SK-N-SH (cell line): ENCODE results near the gene CFAP57. TPM values are rescaled to one million over a fixed set of nuclear protein-coding genes. Genes with fewer than 3 reads are reported as not detected.

Experiments
- CTCF ChIA-PET: fragments of 300-600, 350-600 bp; formaldehyde crosslinking; extraction: SDS; loops from one replicate; lab custom pipeline; 2021; lab: Yijun Ruan, JAX
- POLR2A ChIA-PET: fragments of 350-600 bp; sonication (Branson Sonifier 250); formaldehyde crosslinking; extraction: SDS; loops from one replicate; lab custom pipeline; 2020; ENCODE audit warnings: antibody characterized with exemption, inconsistent platforms; lab: Yijun Ruan, JAX
- DNase-seq: peaks from one replicate; pipeline ENCODE4 v3.0.0; 2012
- H2AFZ ChIP-seq: fragments of 200-600 bp; sonication (generic); 2 replicates; pipeline ENCODE4 v1.8.1; 2016; ENCODE audit warnings: antibody characterized with exemption, mild to moderate bottlenecking, low read depth
- H3F3A ChIP-seq: fragments of 200-600 bp; sonication (generic); replicated peaks from 2 replicates; pipeline ENCODE3; 2016; ENCODE audit warnings: antibody characterized with exemption, mild to moderate bottlenecking; ENCODE audit not compliant: insufficient read depth
- H3K27ac ChIP-seq, 2 experiments: fragments of 200-500 bp in 1 of 2; fragments of 200-600 bp in 1 of 2; sonication (Bioruptor generic) in 1 of 2; sonication (generic), shearing (Covaris generic) in 1 of 2; 2 replicates each; pipeline versions ENCODE4 v1.5.1 to v1.6.1; 2014 to 2016; ENCODE audit warnings: low read depth in 2 of 2, inconsistent platforms in 1 of 2, low read length in 1 of 2, mild to moderate bottlenecking in 1 of 2, mixed read lengths in 1 of 2
- H3K27me3 ChIP-seq: fragments of 200-600 bp; sonication (generic), shearing (Covaris generic); 2 replicates; pipeline ENCODE4 v1.6.1; 2016; ENCODE audit warnings: mixed run types; ENCODE audit not compliant: insufficient read depth
- H3K36me3 ChIP-seq, 2 experiments: fragments of 200-500 bp in 1 of 2; fragments of 200-600 bp in 1 of 2; sonication (Bioruptor generic) in 1 of 2; sonication (generic) in 1 of 2; replicated peaks in 1 of 2; 2 replicates each; pipeline versions ENCODE3 to v1.5.1; 2014 to 2016; ENCODE audit warnings: low read length in 1 of 2, mild to moderate bottlenecking in 1 of 2; ENCODE audit not compliant: insufficient read depth in 2 of 2, control insufficient read depth in 1 of 2
- H3K4me1 ChIP-seq, 2 experiments: fragments of 200-500 bp in 1 of 2; fragments of 200-600 bp in 1 of 2; sonication (Bioruptor generic) in 1 of 2; sonication (generic), shearing (Covaris generic) in 1 of 2; 2 replicates each; pipeline versions ENCODE4 v1.5.1 to v1.6.1; 2014 to 2016; ENCODE audit warnings: low read depth in 1 of 2, low read length in 1 of 2, mixed run types in 1 of 2; ENCODE audit not compliant: insufficient read depth in 2 of 2, control insufficient read depth in 1 of 2
- H3K4me2 ChIP-seq: fragments of 200-600 bp; sonication (generic), shearing (Covaris generic); 2 replicates; pipeline ENCODE4 v1.6.1; 2017; ENCODE audit warnings: mixed run types
- H3K4me3 ChIP-seq, 2 experiments: fragments of 200-500 bp in 1 of 2; fragments of 200-600 bp in 1 of 2; sonication (Bioruptor generic) in 1 of 2; sonication (generic), shearing (Covaris generic) in 1 of 2; 2 replicates each; pipeline versions ENCODE4 v1.5.1 to v1.8.1; 2014 to 2016; ENCODE audit warnings: low read depth in 2 of 2, inconsistent platforms in 1 of 2, low read length in 1 of 2, mild to moderate bottlenecking in 1 of 2, mixed read lengths in 1 of 2, moderate library complexity in 1 of 2
- H3K79me2 ChIP-seq: fragments of 200-600 bp; sonication (generic); 2 replicates; pipeline ENCODE4 v1.8.1; 2017; ENCODE audit warnings: mild to moderate bottlenecking; ENCODE audit not compliant: insufficient read depth
- H3K9ac ChIP-seq: fragments of 200-600 bp; sonication (generic); 2 replicates; pipeline ENCODE4 v1.6.1; 2017; ENCODE audit warnings: mixed run types
- H3K9me2 ChIP-seq: fragments of 200-600 bp; sonication (generic); 2 replicates; pipeline ENCODE4 v1.6.1; 2017; ENCODE audit warnings: mixed run types
- H3K9me3 ChIP-seq: fragments of 200-600 bp; sonication (generic); 2 replicates; pipeline ENCODE4 v1.6.1; 2017; ENCODE audit warnings: mixed run types, mild to moderate bottlenecking, moderate library complexity
- H4K20me1 ChIP-seq: fragments of 200-600 bp; sonication (generic); 2 replicates; pipeline ENCODE4 v1.6.1; 2017; ENCODE audit warnings: mild to moderate bottlenecking, mixed run types; ENCODE audit not compliant: insufficient read depth
- CHD2 ChIP-seq: fragments of 150-350 bp; IDR thresholded peaks from 2 replicates; pipeline ENCODE4 v1.6.1; 2018; ENCODE audit warnings: low read length; ENCODE audit not compliant: partially characterized antibody
- ELF1 ChIP-seq: IDR thresholded peaks from 2 replicates; pipeline ENCODE4 v1.4.0; 2012
- EP300 ChIP-seq, 2 experiments: IDR thresholded peaks; 2 replicates each; pipeline versions ENCODE4 v1.4.0 to v1.6.1; 2012; ENCODE audit warnings: borderline replicate concordance in 1 of 2, low read depth in 1 of 2, low read length in 1 of 2
- EZH2phosphoT487 ChIP-seq: fragments of 200-600 bp; sonication (generic); IDR thresholded peaks from 2 replicates; pipeline ENCODE4 v1.6.1; 2017; ENCODE audit warnings: low read depth, mixed run types, mild to moderate bottlenecking, antibody characterized with exemption, moderate library complexity, borderline replicate concordance
- FOXJ3 ChIP-seq: sonication (generic); formaldehyde crosslinking; IDR thresholded peaks from 2 replicates; pipeline ENCODE4 v1.5.1; 2020; ENCODE audit warnings: mild to moderate bottlenecking, missing genetic modification reagents
- FOXM1 ChIP-seq: IDR thresholded peaks from 2 replicates; pipeline ENCODE4 v1.4.0; 2012; ENCODE audit warnings: low read depth, mild to moderate bottlenecking
- GABPA ChIP-seq: IDR thresholded peaks from 2 replicates; pipeline ENCODE4 v1.4.0; 2012; ENCODE audit warnings: low read depth, mild to moderate bottlenecking
- GATA2 ChIP-seq: sonication (generic); formaldehyde crosslinking; IDR thresholded peaks from 2 replicates; pipeline ENCODE4 v1.5.0; 2020; ENCODE audit warnings: mild to moderate bottlenecking, missing genetic modification reagents
- MAX ChIP-seq: IDR thresholded peaks from 2 replicates; pipeline ENCODE4 v1.4.0; 2012; ENCODE audit warnings: low read depth
- MEF2A ChIP-seq: IDR thresholded peaks from 2 replicates; pipeline ENCODE4 v1.4.0; 2012; ENCODE audit warnings: low read depth, borderline replicate concordance
- MXI1 ChIP-seq: IDR thresholded peaks from 2 replicates; pipeline ENCODE4 v1.6.1; 2012; ENCODE audit warnings: mild to moderate bottlenecking, low read depth, low read length, improper control_type of control experiment
- NFIC ChIP-seq: IDR thresholded peaks from 2 replicates; pipeline ENCODE4 v1.4.0; 2012; ENCODE audit warnings: borderline replicate concordance
- NRF1 ChIP-seq: IDR thresholded peaks from 2 replicates; pipeline ENCODE4 v1.6.1; 2012; ENCODE audit warnings: low read depth, mild to moderate bottlenecking, low read length
- RAD21 ChIP-seq: IDR thresholded peaks from 2 replicates; pipeline ENCODE4 v1.6.1; 2012; ENCODE audit warnings: mild to moderate bottlenecking, low read length
- RCOR1 ChIP-seq: fragments of 150-350 bp; IDR thresholded peaks from 2 replicates; pipeline ENCODE4 v1.6.1; 2017; ENCODE audit warnings: antibody characterized with exemption, low read length
- REST ChIP-seq: IDR thresholded peaks from 2 replicates; pipeline ENCODE4 v1.6.1; 2012; ENCODE audit warnings: mild to moderate bottlenecking, low read depth, low read length, moderate library complexity
- RFX5 ChIP-seq: IDR thresholded peaks from 2 replicates; pipeline ENCODE4 v1.6.1; 2012; ENCODE audit warnings: mild to moderate bottlenecking, improper control_type of control experiment, low read length
- SIN3A ChIP-seq: IDR thresholded peaks from 2 replicates; pipeline ENCODE4 v1.6.1; 2012; ENCODE audit warnings: low read depth, mild to moderate bottlenecking, low read length, moderate library complexity, borderline replicate concordance
- TAF1 ChIP-seq: IDR thresholded peaks from 2 replicates; pipeline ENCODE4 v1.6.1; 2012; ENCODE audit warnings: low read depth, mild to moderate bottlenecking, low read length, moderate library complexity, borderline replicate concordance
- TCF12 ChIP-seq: IDR thresholded peaks from 2 replicates; pipeline ENCODE4 v1.4.0; 2012
- TEAD4 ChIP-seq: IDR thresholded peaks from 2 replicates; pipeline ENCODE4 v1.4.0; 2012; ENCODE audit warnings: mild to moderate bottlenecking, borderline replicate concordance; ENCODE audit not compliant: insufficient read depth
- YY1 ChIP-seq: IDR thresholded peaks from 2 replicates; pipeline ENCODE4 v1.4.0; 2012; ENCODE audit warnings: low read depth, mild to moderate bottlenecking
- WGBS: methylation state at CpG from one replicate; pipeline ENCODE4 v1.1.6; 2017; ENCODE audit warnings: low lambda C conversion rate; 5-methylcytosine and 5-hydroxymethylcytosine counted together
- polyA plus RNA-seq, 3 experiments: library from polyadenylated mRNA; depleted of rRNA; stranded (reverse); fragments of >200 nt; gene quantifications; 2 replicates each; pipeline ENCODE4 v1.2.3, GENCODE V29; 2012
- TF ChIP-seq, protein P1 (sequence below): fragments of 150-350 bp; IDR thresholded peaks from 2 replicates; pipeline ENCODE4 v1.6.1; 2016; ENCODE audit warnings: mild to moderate bottlenecking, low read depth, low read length

CFAP57 gene
- polyA plus RNA-seq, 1 of the 3 experiments (the other 2 are of a cell fraction), result 0.36 TPM

DNA sequence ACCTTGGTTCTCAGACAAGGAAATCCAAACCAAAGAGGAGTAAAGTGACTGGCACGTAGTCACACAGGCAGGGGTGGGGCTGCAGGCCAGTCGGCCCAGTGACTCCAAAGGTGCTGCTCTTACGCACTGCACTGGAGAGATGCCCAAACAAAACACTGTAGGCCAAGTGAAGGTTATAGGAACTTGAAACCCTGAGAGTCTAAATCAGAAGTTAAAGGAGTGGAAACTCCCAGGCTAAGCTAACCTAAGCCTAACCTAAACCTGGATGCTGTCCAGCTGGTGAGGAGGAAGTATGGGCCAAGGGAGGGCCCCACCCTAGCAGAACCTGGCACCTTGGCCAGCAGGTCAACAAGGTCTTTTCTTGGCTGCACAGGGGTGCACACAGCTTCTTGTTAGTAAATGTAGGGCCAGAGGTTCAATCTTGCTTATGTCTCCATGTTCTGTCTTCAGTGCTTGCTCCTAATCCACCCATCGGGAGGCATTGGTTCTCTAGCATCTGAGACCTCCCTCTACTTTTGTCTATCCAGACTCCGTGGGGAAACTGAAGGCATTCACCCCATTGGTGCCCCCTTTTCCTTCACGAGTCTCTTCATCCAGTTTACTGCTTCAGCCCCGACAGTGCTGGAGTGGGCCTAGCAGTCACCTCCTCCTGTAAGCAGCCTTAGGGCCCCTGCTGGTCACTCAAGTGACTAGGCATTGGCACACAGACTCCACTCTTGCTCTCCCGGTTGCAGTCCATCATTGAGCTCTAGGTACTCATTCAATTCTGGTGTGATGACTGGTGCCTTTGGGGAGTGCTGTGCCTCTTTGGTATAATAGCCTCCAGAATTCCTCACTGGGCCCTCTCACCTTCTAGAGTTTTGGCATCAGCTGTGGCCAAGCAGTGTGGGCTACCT lies 84.8 kb downstream of the CFAP57 start:
- H3K4me2 ChIP-seq, result no peak overlapping the region
- H4K20me1 ChIP-seq, result no peaks in the 10 kb centered on the region
- H2AFZ ChIP-seq, result no peak overlapping the region
- H3K4me1 ChIP-seq, result no peaks in the 10 kb centered on the region
- no peak overlapping the region for H3K4me3 ChIP-seq
- no peaks in the 10 kb centered on the region for H3K79me2 ChIP-seq
- DNase-seq, result no peak
- CTCF ChIA-PET, result interaction anchor here (0.6 to 1.1 kb wide), 2 partner anchors 18 to 1918 kb away, joined by 3 read pairs; no protein-coding TSS in a partner anchor
- H3K27me3 ChIP-seq, result peaks cover 15% of the 10 kb centered on the region; the same call in 1 of the 2 replicates
- H3F3A ChIP-seq, result no peaks in the 10 kb centered on the region
- H3K27ac ChIP-seq, result no peak overlapping the region
- no peak for TF ChIP-seq RCOR1
- TF ChIP-seq ELF1, result no peak
- TF ChIP-seq NRF1, result no peak
- no peak for TF ChIP-seq MEF2A
- TF ChIP-seq RFX5, result no peak
- TF ChIP-seq TCF12, result no peak
- no peak for TF ChIP-seq GATA2 (CRISPR knock-in tag)
- no peak for TF ChIP-seq REST
- no peak for TF ChIP-seq YY1
- no peak for TF ChIP-seq GABPA
- TF ChIP-seq NFIC, result no peak
- H3K9me3 ChIP-seq, result peaks cover 3% of the 10 kb centered on the region; the same call in 1 of the 2 replicates
- no peaks in the 10 kb centered on the region for H3K9me2 ChIP-seq
- no peaks in the 10 kb centered on the region for H3K36me3 ChIP-seq
- H3K9ac ChIP-seq, result no peak overlapping the region
- WGBS, result 29% methylated on average over 8 of the region's 8 CpGs
- POLR2A ChIA-PET, result no interaction called here

GRCh38 chr1:43258370-43258769 lies 86.2 kb downstream of the CFAP57 start:
- Histone ChIP-seq H3K9me2 (no peaks in the 10 kb centered on the region), H3K4me1 (no peaks in the 10 kb centered on the region), H3K27me3 (peaks cover 5% of the 10 kb centered on the region; the same call in 1 of the 2 replicates), H3K36me3 (no peaks in the 10 kb centered on the region), H3F3A (no peaks in the 10 kb centered on the region), H3K4me3 (no peak overlapping the region), H3K27ac (no peak overlapping the region), H3K9me3 (peaks cover 7% of the 10 kb centered on the region; the same call in 1 of the 2 replicates), H4K20me1 (no peaks in the 10 kb centered on the region), H3K79me2 (no peaks in the 10 kb centered on the region), H2AFZ (no peak overlapping the region), H3K4me2 (no peak overlapping the region), H3K9ac (no peak overlapping the region)
- DNase-seq, result no peak
- WGBS, result 11% methylated on average over 3 of the region's 3 CpGs
- ChIA-PET CTCF (interaction anchor here (0.7 kb wide), 1 partner anchor 22 kb away, joined by 3 read pairs; no protein-coding TSS in a partner anchor), POLR2A (no interaction called here)
- TF ChIP-seq SIN3A (no peak), EP300 (IDR thresholded peaks at IDR 0.05; ENCODE audit: borderline replicate concordance in 1 of 2, low read depth in 1 of 2, low read length in 1 of 2) (no peak), RAD21 (no peak), RFX5 (no peak), TAF1 (no peak), MXI1 (no peak), ELF1 (no peak), EZH2phosphoT487 (no peak), MAX (no peak), GABPA (no peak), NFIC (no peak), GATA2 (CRISPR knock-in tag) (no peak), FOXJ3 (CRISPR knock-in tag) (no peak), TEAD4 (no peak), CHD2 (no peak), FOXM1 (no peak), TCF12 (no peak)
- TF ChIP-seq, protein P1, sequence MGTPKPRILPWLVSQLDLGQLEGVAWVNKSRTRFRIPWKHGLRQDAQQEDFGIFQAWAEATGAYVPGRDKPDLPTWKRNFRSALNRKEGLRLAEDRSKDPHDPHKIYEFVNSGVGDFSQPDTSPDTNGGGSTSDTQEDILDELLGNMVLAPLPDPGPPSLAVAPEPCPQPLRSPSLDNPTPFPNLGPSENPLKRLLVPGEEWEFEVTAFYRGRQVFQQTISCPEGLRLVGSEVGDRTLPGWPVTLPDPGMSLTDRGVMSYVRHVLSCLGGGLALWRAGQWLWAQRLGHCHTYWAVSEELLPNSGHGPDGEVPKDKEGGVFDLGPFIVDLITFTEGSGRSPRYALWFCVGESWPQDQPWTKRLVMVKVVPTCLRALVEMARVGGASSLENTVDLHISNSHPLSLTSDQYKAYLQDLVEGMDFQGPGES, result no peak
